GM23338 (cell line): ENCODE measurements around the gene HYAL4. TPM values are rescaled to one million over a fixed set of nuclear protein-coding genes. Genes with fewer than 3 reads are reported as not detected.

Source experiments
- ATAC-seq: fragments of 200-7000 bp; cut with Tn5 transposase; 3 replicates; pipeline ENCODE4 v1.9.1; 2020
- DNase-seq: peaks from one replicate; pipeline ENCODE4 v3.0.0-alpha.2; 2015; ENCODE audit warnings: low spot score
- H2AFZ ChIP-seq: fragments of 200-600 bp; sonication (generic); 2 replicates; pipeline ENCODE4 v1.8.0; 2016; ENCODE audit warnings: antibody characterized with exemption, mild to moderate bottlenecking, moderate library complexity
- H3F3A ChIP-seq: fragments of 200-600 bp; sonication (generic); replicated peaks from 2 replicates; pipeline ENCODE4 v1.8.0; 2017; ENCODE audit warnings: antibody characterized with exemption, mixed run types, low read depth
- H3K27ac ChIP-seq: fragments of 200-600 bp; sonication (generic); 2 replicates; pipeline ENCODE4 v1.6.1; 2016; ENCODE audit warnings: low read depth
- H3K27me3 ChIP-seq: fragments of 200-600 bp; sonication (generic); 2 replicates; pipeline ENCODE4 v1.8.0; 2016; ENCODE audit warnings: mild to moderate bottlenecking, mixed run types, moderate library complexity; ENCODE audit not compliant: insufficient read depth
- H3K36me3 ChIP-seq: fragments of 200-600 bp; sonication (generic); 2 replicates; pipeline ENCODE4 v1.8.0; 2016; ENCODE audit warnings: mild to moderate bottlenecking; ENCODE audit not compliant: insufficient read depth
- H3K4me1 ChIP-seq: fragments of 200-600 bp; sonication (generic); 2 replicates; pipeline ENCODE4 v1.8.0; 2016; ENCODE audit warnings: mild to moderate bottlenecking, moderate library complexity; ENCODE audit not compliant: insufficient read depth
- H3K4me2 ChIP-seq: fragments of 200-600 bp; sonication (generic); 2 replicates; pipeline ENCODE4 v1.7.1; 2017; ENCODE audit warnings: mixed run types
- H3K4me3 ChIP-seq: fragments of 200-600 bp; sonication (generic); 2 replicates; pipeline ENCODE4 v1.6.1; 2016; ENCODE audit warnings: mixed run types
- H3K79me2 ChIP-seq: fragments of 200-600 bp; sonication (generic); replicated peaks from 2 replicates; pipeline ENCODE4 v1.8.0; 2017; ENCODE audit warnings: mild to moderate bottlenecking; ENCODE audit not compliant: insufficient read depth
- H3K9me2 ChIP-seq: fragments of 200-600 bp; sonication (generic); 2 replicates; pipeline ENCODE4 v1.8.0; 2017; ENCODE audit not compliant: insufficient read depth
- H4K20me1 ChIP-seq: fragments of 200-600 bp; sonication (generic); replicated peaks from 2 replicates; pipeline ENCODE4 v1.8.0; 2017; ENCODE audit warnings: mild to moderate bottlenecking; ENCODE audit not compliant: insufficient read depth
- H3K27ac Mint-ChIP-seq: 2 replicates; pipeline ENCODE4 v1.8.0; 2020; ENCODE audit warnings: inconsistent platforms, mild to moderate bottlenecking, moderate library complexity, mixed read lengths
- H3K27me3 Mint-ChIP-seq: 3 replicates; pipeline ENCODE4 v1.8.0; 2022; ENCODE audit warnings: low read depth, mild to moderate bottlenecking, moderate library complexity, mixed read lengths, inconsistent platforms; ENCODE audit not compliant: insufficient read depth, poor library complexity
- H3K36me3 Mint-ChIP-seq: 3 replicates; pipeline ENCODE4 v1.8.0; 2021; ENCODE audit warnings: low read depth, mild to moderate bottlenecking, inconsistent platforms, moderate library complexity, mixed read lengths
- H3K4me1 Mint-ChIP-seq: 3 replicates; pipeline ENCODE4 v1.8.0; 2020; ENCODE audit warnings: mild to moderate bottlenecking, inconsistent platforms, mixed read lengths
- H3K4me3 Mint-ChIP-seq: 3 replicates; pipeline ENCODE4 v1.8.0; 2021; ENCODE audit warnings: moderate library complexity, mild to moderate bottlenecking, inconsistent platforms, mixed read lengths
- H3K9me3 Mint-ChIP-seq: 3 replicates; pipeline ENCODE4 v1.8.0; 2020; ENCODE audit warnings: moderate library complexity, mild to moderate bottlenecking, inconsistent platforms, mixed read lengths
- CREB1 ChIP-seq: fragments of 250-450 bp; sonication (Bioruptor Pico); IDR thresholded peaks from 2 replicates; pipeline ENCODE4 v1.5.0; 2020; ENCODE audit warnings: low read depth, mild to moderate bottlenecking, moderate library complexity
- CTCF ChIP-seq, 2 experiments: fragments of 200-600 bp in 1 of 2; sonication (generic) in 1 of 2; conservative IDR thresholded peaks; 2 replicates each; pipeline versions ENCODE4 v1.5.1 to v1.6.1; 2016 to 2017; ENCODE audit warnings: antibody characterized with exemption in 2 of 2, low read depth in 2 of 2, mild to moderate bottlenecking in 2 of 2, moderate library complexity in 1 of 2
- ETS1 ChIP-seq: IDR thresholded peaks from 2 replicates; pipeline ENCODE4 v1.6.1; 2016; ENCODE audit warnings: antibody characterized with exemption
- EZH2 ChIP-seq: fragments of 200-600 bp; sonication (generic); IDR thresholded peaks from one replicate; pipeline ENCODE4 v1.8.0; 2017; ENCODE audit warnings: antibody characterized with exemption, mild to moderate bottlenecking, low read depth; ENCODE audit not compliant: unreplicated experiment
- EZH2phosphoT487 ChIP-seq: fragments of 200-600 bp; sonication (generic); IDR thresholded peaks from one replicate; pipeline ENCODE4 v1.8.1; 2018; ENCODE audit warnings: antibody characterized with exemption; ENCODE audit not compliant: unreplicated experiment
- JUNB ChIP-seq: IDR thresholded peaks from one replicate; pipeline ENCODE4 v1.6.1; 2016; ENCODE audit warnings: antibody characterized with exemption; ENCODE audit not compliant: unreplicated experiment
- NANOG ChIP-seq: IDR thresholded peaks from 2 replicates; pipeline ENCODE4 v1.6.1; 2016; ENCODE audit warnings: antibody characterized with exemption, borderline replicate concordance
- POLR2AphosphoS5 ChIP-seq: IDR thresholded peaks from 2 replicates; pipeline ENCODE4 v1.6.1; 2016; ENCODE audit warnings: antibody characterized with exemption, low read depth
- REST ChIP-seq: IDR thresholded peaks from one replicate; pipeline ENCODE4 v1.6.1; 2018; ENCODE audit warnings: antibody characterized with exemption; ENCODE audit not compliant: unreplicated experiment
- STAT1 ChIP-seq: IDR thresholded peaks from one replicate; pipeline ENCODE4 v1.6.1; 2016; ENCODE audit warnings: antibody characterized with exemption; ENCODE audit not compliant: unreplicated experiment
- ZNF114 ChIP-seq: fragments of 250-450 bp; sonication (Bioruptor Pico); IDR thresholded peaks from 2 replicates; pipeline ENCODE4 v1.5.0; 2020; ENCODE audit warnings: mild to moderate bottlenecking, moderate library complexity
- ZNF331 ChIP-seq: fragments of 250-450 bp; sonication (Bioruptor Pico); IDR thresholded peaks from 2 replicates; pipeline ENCODE4 v1.5.0; 2020; ENCODE audit warnings: low read depth, mild to moderate bottlenecking, moderate library complexity
- ZNF462 ChIP-seq: fragments of 250-450 bp; sonication (Bioruptor Pico); IDR thresholded peaks from 2 replicates; pipeline ENCODE4 v1.5.0; 2020; ENCODE audit warnings: mild to moderate bottlenecking, moderate library complexity
- polyA plus RNA-seq: library from polyadenylated mRNA; unstranded; fragments of >200 nt; fragmentation: Nextera tagmentation; extraction: Ambion mirVana; gene quantifications from 2 replicates; pipeline ENCODE4 v1.2.1, GENCODE V29; 2016
- total RNA-seq: library from RNA; depleted of rRNA; stranded (reverse); fragments of >200 nt; shearing (Covaris generic); gene quantifications from 2 replicates; pipeline ENCODE4 v1.2.3, GENCODE V29; 2014

HYAL4 gene
- total and polyA plus RNA-seq, 2 experiments from 2014 or later = not detected

- H3K4me3 ChIP-seq = no peak overlapping the region
- Mint-ChIP-seq H3K36me3 (0 out of 3 replicates have a peak, but pooled peaks cover 4% of the 10 kb centered on the region), H3K27ac (peak overlapping the region; percentile 16), H3K4me1 (peaks cover 19% of the 10 kb centered on the region), H3K4me3 (no peak overlapping the region), H3K27me3 (no peaks in the 10 kb centered on the region), H3K9me3 (peaks cover 11% of the 10 kb centered on the region; the same call in 2 of the 3 replicates)
- DNase-seq (no peak), ATAC-seq (peak; percentile 43)
- H2AFZ ChIP-seq = no peak overlapping the region; the same call in 1 of the 2 replicates
- no peaks in the 10 kb centered on the region for H4K20me1 ChIP-seq
- peak overlapping the region; percentile 5 for H3K4me2 ChIP-seq
- H3K79me2 ChIP-seq = no peaks in the 10 kb centered on the region
- no peaks in the 10 kb centered on the region for H3K9me2 ChIP-seq
- peak overlapping the region; percentile 29 for H3K27ac ChIP-seq
- H3F3A ChIP-seq = no peaks in the 10 kb centered on the region; the same call in 1 of the 2 replicates
- H3K36me3 ChIP-seq = no peaks in the 10 kb centered on the region
- TF ChIP-seq NANOG = no peak
- no peak for TF ChIP-seq CREB1 (CRISPR knock-in tag)
- TF ChIP-seq CTCF (conservative IDR thresholded peaks at IDR 0.05; ENCODE audit: low read depth in 2 of 2) = no peak
- TF ChIP-seq REST = no peak
- TF ChIP-seq ZNF462 (CRISPR knock-in tag) = no peak
- TF ChIP-seq ZNF114 (CRISPR knock-in tag) = no peak
- TF ChIP-seq ZNF331 (CRISPR knock-in tag) = no peak
- TF ChIP-seq EZH2 = no peak
- no peak for TF ChIP-seq ETS1
- no peak for TF ChIP-seq EZH2phosphoT487
- TF ChIP-seq STAT1 = no peak
- TF ChIP-seq POLR2AphosphoS5 = no peak
- no peak for TF ChIP-seq JUNB
- H3K4me1 ChIP-seq = peaks cover 8% of the 10 kb centered on the region
- no peaks in the 10 kb centered on the region for H3K27me3 ChIP-seq
These were observed 46.3 kb upstream of the HYAL4 start for GRCh38 chr7:123798532-123799188.
